Measurements from ENCODE around the gene HCFC1R1.

HCFC1R1 gene

DNA sequence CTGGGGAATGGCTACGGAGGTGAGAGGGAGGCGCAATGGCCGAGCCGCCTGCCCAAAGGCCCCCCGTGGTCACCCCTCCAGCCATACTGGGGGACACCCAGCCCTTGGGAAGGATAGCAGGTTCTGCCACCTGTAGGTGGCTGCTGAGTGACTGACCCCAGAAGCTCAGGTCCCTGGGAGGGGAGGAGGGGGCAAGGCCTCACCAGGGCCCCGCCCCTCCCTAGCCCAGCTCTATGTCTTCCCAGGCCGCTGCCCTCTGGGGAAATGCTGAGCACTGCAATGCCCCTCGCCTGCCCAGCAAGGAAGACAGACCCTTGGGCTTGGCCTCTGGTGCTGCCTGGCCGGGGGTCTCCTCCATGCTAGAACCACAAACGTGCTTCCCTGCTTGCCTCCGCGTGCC, 22.4 kb downstream of the HCFC1R1 start:
- no peak for DNase-seq (ENCODE audit: low spot score)

DNA sequence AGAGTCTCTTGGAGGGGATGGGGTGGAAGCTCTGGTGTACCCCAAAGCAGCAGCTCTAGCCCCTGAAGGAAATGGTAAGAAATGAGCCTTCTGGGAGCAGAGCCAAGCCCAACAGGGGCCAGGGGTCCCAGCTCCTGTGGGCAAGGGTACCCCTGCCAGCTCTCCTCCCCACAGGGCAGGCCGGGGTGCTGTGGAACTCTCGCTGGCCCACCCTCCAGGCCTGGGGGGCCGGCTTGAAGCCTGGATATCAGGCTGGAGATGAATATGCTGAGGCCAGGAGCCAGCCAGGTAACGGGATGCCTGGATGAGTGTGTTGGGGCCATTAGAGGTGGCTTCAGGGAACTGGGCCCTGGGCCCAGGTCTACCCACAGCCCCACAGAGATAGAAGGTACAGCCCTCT, 23.2 kb downstream of the HCFC1R1 start:
- DNase-seq (ENCODE audit: low spot score): no peak

DNA sequence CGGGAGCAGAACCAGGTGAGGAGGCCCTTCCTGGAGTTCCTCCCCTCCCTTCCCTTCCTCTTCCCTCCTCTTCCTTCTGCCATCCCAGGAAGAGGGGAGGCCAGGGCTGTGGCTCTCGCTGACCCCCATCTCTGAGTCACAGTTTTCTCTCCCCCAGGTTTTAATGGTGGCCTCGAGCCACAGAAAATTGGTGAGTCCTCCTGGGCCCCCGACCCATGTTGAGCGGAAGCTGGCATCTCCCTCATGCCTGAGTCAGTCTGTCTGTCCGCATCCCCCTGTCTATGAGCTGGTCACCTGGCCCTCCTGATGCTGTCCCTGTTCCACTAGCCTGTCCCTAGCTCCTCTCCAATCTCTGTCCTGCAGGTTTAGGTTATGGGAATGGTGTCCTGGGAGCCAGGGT, 23.8 kb downstream of the HCFC1R1 start:
- no peak for DNase-seq (ENCODE audit: low spot score)

DNA sequence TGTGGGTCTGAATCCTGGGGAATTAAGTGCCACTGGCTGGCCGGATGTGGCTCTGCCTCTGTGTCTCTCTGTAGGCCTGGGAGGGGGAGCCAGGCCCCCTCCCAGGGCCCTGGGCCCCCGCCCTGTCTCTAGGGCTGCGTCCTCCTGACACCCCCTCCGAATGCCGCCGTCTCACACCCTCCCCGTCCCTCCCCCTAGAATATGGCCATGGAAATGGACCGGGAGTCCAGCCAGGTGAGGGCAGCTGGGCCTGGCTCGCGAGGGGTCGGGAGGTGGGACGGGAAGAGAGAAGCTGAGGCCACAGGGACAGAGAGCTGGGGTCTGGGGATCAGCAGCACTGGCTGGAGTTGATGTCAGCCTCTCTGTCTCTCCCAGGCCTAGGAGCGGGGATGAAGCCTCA, 27.4 kb downstream of the HCFC1R1 start:
- no peak for DNase-seq (ENCODE audit: low spot score)

DNA sequence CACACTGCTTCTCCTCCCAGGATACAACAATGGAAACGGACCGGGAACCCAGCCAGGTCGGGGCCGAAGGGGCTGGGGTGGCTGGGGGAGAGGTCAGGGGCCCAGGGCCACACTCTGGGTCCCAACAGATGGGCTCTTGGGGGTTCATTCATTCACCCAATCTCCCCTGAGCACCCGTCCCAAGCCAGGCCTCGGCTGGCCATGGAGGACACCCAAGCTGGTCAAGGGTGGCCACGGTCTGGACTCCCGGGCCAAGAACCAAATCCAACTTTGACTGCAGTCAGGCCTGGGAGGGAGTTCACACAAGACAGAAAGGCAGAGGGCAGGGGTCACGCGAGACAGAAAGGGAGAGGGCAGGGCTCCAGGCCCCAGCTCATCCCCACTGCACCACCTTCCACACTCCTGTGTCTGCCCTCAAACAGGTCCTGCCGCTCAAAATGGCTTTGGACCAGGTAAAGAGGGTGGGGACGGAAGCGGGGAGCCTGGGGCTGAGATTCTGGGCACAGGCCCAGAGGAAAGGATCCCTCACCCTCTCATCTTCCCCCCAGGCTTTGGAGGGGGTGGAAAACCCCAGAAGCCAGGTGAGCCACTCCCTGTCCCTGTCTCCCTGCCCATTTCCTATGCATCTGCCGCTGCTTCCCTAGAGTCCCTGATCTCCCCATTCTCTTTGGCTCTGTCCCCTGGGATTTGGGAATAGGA, 31.2 kb downstream of the HCFC1R1 start:
- no peak for DNase-seq (ENCODE audit: low spot score)

DNA sequence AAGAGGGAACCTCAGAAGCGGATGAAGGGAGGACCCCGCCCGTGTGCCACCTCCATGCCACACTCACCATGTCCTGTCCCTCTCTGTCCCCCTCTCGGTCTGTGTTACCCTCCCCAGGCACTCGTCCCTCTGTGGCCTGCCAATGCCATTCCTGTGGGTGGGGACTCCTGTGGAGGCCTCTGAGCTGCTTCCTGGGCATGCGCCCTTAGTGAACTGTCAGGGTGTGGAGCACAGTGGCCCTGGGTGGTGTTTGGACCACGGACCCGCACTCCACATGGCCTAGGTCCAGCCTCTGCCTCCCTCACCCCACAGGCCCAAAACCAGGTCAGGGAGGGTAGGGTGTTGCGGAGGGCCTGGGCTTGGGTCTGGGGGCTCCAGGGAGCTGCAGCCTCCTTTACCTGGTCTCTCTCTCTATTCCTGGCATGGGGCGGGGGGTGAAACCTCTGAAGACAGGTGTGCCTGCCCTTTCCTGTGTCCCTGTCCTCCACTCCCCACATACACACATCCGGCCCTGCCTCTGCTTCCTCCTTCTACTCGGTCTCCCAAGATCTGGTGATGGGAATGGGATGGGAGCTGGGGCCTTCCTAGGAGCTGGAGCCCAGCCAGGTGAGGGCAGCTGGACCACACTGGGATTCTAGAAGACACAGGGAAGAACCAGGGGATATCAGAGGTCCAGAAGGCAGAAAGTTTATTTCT, 32.0 kb downstream of the HCFC1R1 start:
- no peak for DNase-seq (ENCODE audit: low spot score)

DNA sequence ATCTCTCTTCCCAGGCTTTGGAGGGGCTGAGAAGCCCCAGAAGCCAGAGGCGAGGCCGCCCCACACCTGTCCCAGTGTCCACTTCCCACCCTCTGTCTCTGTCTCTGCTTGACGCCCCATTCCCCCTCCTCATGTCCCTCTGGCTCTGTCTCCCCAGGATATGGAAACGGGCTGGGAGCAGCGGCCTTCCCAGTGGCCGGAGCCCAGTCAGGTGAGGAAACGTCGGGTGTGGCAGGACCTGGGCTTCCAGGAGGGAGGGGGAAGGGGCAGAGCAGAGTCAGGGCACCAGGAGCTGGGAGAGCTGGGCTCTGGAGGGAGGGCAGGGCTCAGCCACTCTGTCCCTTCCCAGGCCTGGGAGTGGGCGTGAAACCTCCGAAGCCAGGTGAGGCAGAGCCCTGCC, 32.9 kb downstream of the HCFC1R1 start:
- DNase-seq (ENCODE audit: low spot score): no peak

DNA sequence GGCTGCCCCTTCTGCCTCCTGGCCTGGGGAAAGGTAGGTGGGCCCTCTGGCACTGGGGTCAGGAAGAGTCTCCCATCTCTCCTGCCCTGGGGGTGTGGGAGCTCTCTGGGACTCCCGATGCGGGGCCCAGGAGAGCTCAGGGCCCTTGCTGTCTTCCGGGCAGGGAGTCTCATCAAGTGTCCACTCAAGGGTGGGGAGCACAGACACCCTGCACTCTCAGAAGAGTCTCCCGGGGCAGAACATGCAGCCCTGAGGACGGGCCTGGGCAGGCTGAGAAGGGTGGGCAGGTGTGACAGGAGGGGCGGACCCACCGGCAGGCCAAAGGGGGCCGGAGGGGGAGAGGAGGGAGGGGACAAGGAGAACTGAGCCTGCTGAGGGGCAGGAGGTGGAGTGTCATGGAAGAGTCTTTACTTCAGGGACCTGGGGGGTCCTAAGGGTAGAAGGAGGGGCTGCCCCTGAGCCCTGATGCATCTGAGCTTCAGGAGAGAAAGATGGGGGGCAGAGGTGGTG, 35.1 kb downstream of the HCFC1R1 start:
- DNase-seq (ENCODE audit: low spot score): no peak

DNA sequence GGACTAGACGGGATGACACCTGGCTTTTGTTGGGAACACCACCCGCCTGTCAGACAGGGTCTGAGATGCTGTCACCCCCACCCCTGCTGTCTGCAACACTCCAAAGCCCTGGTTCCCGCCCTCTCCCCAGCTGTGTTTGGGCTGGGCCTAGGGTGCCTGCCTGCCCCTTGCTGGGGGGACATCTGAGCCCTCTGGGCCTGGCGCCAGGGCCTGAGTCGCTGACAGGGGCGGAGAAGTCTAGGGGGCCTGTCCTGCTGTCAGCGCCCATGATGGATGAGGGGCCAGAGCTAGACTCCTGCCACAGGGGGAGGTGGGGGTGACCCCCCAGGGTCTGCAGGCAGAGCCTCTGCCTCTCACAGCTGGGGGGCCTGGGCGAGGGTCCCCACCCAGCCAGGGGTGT, 35.9 kb downstream of the HCFC1R1 start:
- no peak for DNase-seq (ENCODE audit: low spot score)

DNA sequence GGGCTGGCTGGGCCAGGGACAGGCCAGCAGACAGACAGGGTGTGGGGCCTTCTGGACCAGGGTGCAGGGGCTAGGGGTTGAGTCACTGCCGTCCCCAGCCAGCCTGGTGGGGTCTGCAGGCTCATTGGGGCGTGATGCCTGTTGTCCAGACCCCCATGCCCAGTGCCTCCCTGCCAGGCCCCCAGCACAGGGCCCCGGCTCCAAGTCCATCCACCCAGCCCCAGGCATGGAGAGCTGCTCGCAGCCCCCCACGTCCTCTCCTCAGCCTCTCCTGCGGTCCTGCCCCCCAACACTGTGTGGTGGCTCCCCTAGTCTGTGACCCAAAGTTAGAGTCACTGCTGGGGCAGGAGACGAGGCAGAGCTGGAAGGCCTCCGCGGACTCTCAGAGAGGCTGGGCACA, 36.5 kb downstream of the HCFC1R1 start:
- DNase-seq (ENCODE audit: low spot score): no peak

DNA sequence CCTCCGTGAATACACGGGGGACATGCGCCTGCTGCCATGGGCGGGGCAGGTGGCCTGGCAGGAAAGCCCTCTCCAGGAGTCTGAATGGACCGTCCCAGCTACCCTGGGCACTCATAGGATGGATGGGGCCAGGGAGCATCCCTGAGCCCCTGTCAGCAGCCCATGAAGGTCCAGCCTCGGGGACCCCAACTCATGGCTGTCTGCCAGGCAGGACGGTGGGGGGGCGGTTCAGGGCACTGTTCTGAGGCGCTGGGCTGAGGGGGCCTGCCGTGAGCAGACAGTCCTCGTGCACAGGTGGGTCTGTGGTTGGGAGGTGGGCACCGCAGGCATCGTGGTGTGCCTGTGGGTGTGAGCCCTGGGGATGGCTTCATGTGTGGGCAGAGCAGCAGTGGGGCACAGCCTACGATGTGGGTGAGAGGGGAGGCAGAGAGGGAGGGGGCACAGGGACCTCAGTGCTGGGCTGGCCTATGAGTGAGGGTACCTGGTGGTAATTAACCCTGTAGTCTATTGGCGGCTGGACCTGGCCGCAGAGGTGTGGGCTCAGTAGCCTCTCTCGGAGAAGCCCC, 37.0 kb downstream of the HCFC1R1 start:
- DNase-seq (ENCODE audit: low spot score): no peak

DNA sequence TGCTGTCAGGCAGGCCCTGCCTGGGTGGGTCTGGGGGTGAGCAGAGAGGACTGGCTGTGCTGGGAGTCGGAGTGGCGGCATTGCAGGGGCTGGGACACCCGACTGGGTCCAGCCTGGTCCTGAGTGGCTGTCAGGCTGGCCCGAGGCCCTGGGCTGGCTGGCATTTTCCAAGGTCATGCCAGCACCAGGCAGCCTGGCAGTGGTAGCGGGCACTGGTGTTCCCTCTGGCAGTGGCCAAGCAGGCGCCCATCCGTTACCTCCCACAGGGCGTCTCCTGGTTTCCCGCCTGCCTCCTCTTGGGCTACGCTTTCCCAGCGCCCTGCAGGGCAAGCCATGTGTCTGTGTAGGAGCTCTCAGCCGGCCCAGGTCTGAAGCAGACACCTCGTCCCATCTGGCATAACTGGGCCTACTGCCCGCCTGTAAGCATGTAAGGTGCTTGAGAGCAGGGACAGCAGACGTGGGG, 37.8 kb downstream of the HCFC1R1 start:
- DNase-seq (ENCODE audit: low spot score): no peak

DNA sequence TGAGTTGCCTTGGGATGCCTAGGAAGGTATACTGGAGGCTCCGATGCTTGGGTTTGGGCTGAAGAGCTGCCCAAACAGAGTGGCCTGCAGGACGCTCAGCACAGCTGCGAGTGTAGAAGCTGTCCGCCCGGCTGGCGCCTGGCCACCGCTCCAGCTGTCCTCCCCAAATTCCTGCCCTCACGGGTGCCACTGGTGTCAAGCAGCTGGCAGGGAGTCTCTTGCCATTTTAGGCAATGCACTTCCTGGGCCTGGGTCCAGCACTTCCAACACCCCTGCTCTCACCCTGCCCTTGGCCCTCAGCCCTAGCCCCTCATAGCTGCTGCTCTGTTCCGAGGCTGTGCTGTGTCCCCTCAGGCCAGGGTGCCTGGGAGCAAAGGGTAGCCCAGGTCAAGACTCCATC, 38.3 kb downstream of the HCFC1R1 start:
- no peak for DNase-seq (ENCODE audit: low spot score)

DNA sequence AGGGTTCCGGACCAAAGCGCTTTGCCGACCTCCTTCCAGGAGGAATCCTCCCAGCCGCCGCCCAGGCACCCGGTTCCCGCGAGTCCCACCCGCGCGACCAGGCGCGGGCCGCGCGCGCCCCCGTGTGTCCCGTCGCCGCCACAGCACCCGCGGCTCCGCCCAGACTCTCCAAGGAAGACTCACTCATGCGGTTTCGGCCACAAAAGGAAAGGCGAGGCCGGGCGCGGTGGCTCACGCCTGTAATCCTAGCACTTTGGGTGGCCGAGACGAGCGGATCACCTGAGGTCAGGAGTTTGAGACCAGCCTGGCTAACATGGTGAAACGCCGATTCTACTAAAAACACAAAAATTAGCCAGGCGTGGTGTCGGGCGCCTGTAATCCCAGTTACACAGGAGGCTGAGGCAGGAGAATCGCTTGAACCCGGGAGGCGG, 40.0 kb downstream of the HCFC1R1 start:
- peak; percentile 77 for DNase-seq (ENCODE audit: low spot score)

DNA sequence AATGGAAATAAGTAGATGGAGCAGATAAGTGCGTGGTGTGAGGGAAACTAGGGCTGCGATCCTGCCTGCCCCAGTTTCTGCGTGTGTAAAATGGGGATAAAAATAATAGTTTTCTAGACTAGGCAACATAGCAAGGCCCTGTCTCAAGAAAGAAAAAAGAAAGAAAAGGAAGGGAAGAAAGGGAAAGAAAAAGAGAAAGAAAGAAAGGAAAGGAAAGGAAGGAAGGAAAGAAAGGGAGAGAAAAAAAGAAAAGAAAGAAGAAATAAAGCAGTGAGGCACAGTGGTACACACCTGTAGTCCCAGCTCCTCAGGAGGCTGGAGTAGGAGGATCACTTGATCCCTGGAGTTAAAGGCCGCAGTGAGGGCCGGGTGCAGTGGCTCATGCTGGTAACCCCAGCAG, 41.3 kb downstream of the HCFC1R1 start:
- no peak for DNase-seq (ENCODE audit: low spot score)

DNA sequence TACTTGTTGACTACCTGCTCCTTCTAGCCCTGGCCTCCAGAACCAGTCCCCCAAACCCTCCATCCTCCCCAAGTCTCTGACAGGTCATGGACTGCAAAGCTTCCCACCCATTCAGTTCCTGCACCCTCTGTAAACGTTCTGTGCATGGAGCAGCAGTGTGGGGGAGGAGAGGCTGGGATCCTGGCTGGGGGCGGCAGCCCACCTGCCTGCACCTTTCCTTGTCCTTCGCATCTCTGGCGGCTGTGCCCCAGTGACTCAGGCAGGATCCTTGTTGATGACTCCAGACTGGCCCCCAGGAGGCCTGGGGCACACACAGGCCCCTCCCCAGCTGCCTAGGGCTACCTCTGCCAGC, 41.9 kb downstream of the HCFC1R1 start:
- no peak for DNase-seq (ENCODE audit: low spot score)

DNA sequence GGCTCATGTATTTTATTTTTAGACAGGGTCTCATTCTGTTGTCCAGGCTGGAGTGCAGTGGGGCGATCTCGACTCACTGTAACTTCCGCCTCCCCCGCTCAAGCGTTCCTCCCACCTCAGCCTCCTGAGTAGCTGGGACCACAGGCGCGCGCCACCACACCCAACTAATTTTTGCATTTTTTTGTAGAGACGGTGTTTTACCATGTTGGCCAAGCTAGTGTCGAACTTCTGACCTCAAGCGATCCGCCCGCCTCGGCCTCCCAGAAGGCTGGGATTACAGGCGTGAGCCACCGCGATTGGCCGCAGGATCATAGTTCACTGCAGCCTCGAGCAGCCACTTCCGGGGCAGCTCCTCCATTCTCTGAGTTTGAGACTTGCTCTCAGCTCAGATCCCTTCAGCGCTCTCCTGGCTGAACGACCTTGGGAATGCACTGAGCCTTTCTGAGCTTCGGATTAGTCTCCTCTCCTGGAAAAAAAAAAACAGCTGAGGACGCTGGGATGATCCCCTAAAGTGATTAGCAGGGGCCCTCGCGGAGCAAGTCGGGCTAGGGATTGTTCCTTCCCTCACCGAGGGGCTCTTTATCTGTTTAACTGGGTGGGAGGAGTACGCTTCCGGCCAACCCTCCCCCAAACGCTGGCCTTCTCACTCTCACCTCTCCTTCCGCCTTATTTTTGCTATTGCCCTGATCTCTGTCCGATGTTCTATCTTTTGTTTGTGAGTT, 42.4 kb downstream of the HCFC1R1 start:
- DNase-seq (ENCODE audit: low spot score): no peak

DNA sequence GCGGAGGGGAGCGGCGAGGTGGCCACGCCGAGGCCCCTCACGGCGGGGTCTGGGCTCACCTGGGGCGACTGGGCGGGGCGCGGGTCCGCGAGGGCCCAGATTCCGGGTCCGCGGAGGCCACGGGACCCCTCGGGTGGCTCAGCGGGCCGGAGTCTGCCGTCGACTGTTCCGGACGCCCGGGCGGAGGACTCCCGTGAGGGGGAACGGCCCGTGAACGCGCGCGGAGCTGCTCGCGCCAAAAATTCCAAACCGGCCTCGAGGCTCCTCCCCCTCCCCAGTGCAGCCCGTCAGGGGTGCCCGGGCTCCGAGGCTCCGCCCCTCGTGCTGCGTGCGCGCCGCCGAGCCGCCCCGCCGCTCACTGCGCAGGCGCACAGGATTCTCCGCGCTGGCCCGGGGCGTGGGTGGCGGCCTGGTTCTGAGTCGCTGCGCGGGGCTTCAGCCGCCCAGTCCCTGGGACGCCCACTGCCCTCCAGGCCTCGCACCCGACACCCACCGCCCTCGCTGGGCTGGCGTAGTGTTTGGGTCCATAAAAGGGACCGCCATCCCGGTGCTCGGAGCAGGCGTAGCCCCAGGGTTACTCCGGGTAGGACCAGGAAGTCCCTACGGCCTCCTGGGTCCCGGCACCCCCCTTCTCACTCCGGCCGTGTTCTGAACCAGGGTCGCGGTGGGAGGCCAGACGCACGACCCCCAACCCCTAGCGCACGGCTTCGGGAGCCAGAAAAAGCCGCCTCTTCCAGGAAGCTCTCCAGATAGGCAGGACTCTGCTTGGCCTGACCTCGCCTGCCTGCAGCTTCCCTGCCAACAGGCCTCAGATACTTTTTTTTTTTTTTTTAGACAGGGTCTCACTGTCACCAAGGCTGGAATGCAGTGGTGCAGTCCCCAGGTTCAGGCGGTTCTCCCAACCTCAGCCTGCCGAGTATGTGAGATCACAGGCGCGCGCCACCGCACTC, 43.2 kb downstream of the HCFC1R1 start, which contains the start of gene PKMYT1:
TSS of gene PKMYT1 (minus strand) at position 220 of the 950 bp plus-strand sequence. CDS start 789 bp downstream, outside the sequence.
- DNase-seq (ENCODE audit: low spot score): peak; percentile 90

DNA sequence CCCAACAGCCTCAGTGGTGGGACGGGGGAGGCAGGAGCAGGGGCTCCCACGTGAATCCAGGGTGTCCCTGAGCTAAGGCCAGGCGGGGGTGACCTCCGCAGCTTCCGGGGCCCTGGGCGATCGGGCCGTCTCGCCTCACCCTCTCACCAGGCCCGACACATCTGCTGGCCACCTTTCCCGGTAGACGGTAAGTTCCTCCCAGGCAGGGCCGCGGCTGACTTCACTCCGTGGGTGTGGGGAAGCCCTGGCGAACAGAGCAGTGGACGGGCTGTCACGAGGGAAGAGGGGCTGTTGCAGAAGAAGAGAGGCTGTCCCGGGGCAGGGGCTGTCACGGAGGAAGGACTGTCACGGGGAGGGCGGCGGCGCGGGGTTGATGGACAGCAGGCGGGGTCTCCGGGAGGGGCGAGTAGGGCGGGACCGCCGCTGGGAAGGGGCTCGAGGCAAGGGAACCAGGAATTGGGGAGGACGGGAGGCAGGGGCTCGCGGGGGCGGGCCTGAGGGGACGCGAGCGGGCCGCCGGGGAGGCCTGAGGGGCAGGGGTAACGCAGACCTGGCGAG, 44.0 kb downstream of the HCFC1R1 start:
- DNase-seq (ENCODE audit: low spot score): no peak

DNA sequence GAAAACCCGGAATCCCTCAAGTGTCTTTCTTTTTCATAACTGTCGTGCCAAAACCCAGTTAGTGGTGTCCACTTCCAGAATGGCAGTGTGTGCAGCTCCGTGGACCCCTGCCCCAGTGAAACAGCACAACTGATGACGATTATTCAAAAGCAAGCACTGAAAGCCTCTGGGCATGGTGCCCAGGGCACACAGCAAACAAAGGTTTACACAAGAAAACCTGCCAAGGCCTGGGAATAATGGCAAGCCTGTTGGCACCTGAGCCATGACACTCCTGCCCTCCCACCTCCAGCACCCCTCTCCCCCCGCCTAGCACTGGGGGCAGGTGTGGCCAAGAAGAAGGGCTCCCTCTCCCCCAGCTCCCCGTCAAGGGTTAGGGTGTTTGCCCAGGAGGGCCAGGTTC, 46.3 kb downstream of the HCFC1R1 start:
- DNase-seq (ENCODE audit: low spot score): peak; percentile 42

DNA sequence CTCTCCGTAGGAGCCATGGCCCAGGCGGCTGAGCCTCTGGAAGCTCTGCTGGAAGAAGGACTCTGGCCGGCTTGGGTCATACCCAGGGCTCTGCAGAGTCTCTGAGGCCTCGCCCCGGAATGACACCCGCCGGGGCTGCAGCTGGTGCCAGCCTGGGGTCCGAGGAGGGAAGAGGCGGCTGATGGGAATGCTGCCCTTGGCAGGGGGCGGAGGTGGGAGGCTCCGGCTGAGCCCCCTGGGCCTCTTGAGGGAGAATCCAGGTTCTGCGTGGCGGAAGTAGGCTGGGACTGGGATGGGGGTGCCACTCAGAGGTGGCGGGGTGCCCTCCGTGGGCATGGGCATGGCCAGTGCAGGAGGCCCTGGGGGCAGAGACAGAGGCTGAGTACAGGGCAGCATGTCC, 47.1 kb downstream of the HCFC1R1 start:
- no peak for DNase-seq (ENCODE audit: low spot score)

Data from Ammon's horn (tissue), 1 donor.